GM18873 (cell line): ENCODE data around the gene LZTFL1.

Experiments
- ATAC-seq: cut with Tn5 transposase; IDR thresholded peaks from one replicate; pipeline ENCODE4 v1.9.1; 2021; ENCODE audit warnings: mild to moderate bottlenecking, moderate library complexity, moderate number of reproducible peaks; ENCODE audit not compliant: unreplicated experiment, low FRiP score

The LZTFL1 gene

DNA sequence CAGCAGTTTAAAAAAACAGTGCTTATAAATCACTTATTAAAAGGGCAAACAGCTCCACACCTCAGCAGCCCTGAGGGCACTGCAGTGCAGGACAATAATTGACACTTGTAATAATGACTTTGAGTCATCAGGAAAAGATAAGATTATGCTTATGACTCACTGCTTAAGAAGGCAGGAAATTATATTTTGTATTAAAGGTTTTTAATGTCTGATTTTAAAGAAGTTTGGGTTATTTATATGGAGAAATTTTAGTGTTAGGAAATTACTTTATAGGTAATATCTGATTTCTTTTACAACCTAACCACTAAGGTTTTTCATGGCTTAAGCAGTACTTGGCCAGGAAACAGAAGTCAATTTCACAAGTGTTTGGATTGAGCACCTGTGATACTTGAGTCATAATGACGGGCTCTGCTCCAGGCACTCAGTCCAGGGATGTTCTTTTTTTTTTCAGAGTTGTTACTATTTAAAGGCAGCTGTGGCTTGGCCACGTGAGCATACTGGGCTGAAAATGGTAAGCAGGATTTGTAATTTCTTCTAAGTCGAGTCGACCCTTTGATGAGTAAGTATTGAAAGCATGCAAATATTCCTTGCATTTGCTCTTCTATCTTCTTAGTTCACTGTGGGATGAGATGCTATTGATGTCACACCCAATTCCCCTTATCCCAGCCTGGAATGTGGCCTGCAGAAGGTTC, 23.9 kb downstream of the LZTFL1 start:
- ATAC-seq = no peak

DNA sequence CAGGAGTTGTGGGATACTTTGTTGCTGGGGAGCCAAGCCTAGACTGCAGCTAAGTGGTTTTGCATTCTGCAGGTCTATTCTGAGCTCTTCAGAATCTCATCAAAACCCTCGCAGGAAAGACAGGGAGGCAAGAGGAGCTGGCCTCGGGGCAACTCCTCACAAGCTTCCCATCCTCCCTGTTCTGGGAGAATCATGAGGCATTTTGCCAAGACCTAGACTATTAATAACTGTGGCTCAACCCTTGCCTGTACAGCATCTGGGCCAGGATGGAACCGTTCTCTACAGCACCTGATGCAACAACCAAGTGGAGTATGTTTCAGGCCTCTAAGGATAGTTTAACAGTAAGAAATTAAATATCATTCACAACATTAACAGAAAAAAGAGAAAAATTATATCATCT, 25.4 kb downstream of the LZTFL1 start:
- no peak for ATAC-seq

GRCh38 chr3:45814322-45814721, 27.6 kb downstream of the LZTFL1 start:
- ATAC-seq = no peak

- ATAC-seq = no peak
Measured at GRCh38 chr3:45807681-45808540, 34.0 kb downstream of the LZTFL1 start.

- ATAC-seq = no peak
Measured at GRCh38 chr3:45807133-45807532, 34.8 kb downstream of the LZTFL1 start.

GRCh38 chr3:45806072-45806471, 35.8 kb downstream of the LZTFL1 start:
- no peak for ATAC-seq

GRCh38 chr3:45803252-45803935, 38.5 kb downstream of the LZTFL1 start:
- no peak for ATAC-seq

DNA sequence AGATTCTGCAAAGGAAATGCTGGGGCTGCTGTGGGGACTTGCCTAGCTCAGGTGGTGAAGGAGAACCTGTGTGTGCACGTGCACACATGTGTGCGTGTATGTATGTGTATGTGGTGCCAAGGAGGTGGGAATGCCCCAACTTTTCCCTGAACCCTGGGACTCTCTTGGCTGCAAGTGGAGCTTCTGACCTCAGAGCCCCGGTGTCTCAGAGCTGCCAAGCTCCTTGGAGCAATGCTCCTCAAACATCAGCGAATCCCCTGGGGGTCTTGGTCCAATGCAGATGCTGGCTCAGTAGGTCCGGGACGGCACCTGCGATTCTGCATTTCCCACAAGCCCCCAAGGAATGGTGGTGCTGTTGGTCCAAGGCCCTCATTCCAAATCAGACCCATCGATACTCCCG, 39.8 kb downstream of the LZTFL1 start:
- ATAC-seq = no peak

DNA sequence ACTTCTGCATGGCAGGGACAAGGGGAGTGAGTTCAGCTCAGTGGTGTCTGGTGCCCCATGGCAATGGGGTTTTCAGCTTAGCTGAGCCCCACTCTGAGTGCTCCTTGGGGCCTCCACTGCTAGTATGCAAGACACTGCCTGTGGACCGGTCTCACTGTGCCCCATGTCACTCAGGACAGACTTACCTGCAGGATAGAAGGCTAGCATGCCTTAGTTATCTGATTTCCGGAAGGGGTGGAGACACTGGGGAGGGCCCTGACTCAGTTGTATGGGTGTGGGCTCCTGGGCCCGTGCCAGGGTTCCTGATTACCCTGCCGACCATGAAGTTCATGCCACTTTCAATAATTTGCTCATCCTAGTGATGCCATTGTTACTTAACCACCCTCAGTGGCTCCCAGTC, 41.3 kb downstream of the LZTFL1 start:
- ATAC-seq = no peak

DNA sequence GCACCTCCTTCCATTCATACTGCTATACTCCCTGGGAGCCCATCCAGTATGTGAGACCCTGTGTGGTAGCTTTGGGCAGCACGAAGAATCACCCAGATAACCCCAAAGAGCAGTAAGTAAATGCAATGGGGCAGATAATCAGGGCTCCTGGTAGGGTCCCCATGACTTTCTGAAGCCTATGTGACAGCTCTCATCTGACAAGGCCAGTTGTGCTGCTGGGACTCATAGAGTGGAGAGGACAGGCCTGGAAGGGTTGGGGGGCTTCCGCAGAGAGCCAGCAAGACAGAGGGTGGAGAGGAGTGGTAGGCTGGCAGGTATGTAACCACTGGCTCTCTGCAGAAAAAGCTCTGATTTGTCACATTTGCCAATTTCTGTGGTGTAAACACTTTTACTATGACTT, 42.3 kb downstream of the LZTFL1 start:
- ATAC-seq = no peak

DNA sequence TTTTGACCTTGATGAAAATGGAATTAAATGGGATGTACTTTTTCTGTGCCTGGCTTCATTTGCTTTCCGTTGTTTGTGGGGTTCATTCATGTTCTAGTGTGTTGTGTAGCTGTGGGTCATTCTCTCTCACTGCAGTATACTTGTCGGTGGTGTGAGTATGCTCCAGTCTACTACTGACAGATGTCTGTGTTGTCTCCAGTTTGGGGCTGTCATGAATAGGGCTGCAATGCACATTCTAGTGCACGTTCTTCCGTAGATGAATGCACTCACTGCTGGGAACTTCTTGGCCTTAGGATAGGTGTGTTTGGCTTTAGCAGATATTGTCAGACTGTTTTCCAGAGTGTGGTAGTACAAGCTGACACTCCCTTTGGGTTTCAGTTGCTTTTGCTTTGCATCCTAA, 43.9 kb downstream of the LZTFL1 start:
- ATAC-seq = no peak

- ATAC-seq = no peak
Measured at GRCh38 chr3:45796902-45797637, 44.8 kb downstream of the LZTFL1 start.

DNA sequence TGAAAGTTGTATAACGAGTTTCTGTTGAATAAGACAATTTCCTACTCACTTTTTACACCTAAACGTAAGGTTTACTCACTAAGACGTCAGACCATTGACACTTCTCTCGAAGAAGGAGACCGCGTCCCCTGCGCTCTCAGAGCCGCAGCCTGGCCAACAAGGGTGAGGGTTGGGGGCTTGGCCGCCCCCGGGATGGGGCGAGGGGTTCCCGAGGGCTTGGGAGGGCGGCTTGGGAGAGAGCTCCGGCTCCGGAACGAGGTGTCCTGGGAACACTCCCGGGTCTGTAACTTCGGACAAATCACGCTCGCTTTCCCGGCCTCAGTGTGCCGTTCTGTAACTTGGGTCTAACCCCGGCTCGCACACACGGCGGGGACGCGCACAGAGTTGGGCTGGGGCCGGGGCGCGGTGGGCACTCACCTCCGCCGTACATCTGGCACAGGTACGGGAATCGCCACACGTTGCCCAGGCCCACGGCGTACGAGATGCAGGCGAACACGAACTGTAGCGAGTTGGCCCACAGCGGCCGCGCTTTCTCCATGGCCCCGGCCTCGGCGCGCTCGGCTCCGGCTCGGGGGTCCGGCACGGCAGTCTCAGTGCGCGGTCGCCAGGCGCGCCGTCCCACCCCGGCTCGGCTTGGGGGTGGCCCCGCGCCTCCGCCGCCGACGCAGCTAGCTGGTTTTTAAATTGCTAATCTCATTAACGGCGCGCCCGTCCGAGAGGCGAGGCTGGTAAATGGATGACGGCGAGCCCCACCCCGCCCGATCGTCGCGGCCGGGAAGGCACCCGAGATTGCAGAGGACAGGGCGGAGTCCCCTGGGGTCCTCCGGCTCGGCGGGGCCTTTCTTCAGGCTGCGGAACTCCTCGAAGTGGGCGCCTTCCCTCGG, 45.8 kb downstream of the LZTFL1 start, which contains the start of gene SLC6A20:
TSS of gene SLC6A20 (minus strand) at position 655 of the 884 bp plus-strand sequence. CDS start at position 538, 117 bp downstream.
- ATAC-seq = no peak

GRCh38 chr3:45795509-45795881, 46.4 kb downstream of the LZTFL1 start:
- no peak for ATAC-seq

DNA sequence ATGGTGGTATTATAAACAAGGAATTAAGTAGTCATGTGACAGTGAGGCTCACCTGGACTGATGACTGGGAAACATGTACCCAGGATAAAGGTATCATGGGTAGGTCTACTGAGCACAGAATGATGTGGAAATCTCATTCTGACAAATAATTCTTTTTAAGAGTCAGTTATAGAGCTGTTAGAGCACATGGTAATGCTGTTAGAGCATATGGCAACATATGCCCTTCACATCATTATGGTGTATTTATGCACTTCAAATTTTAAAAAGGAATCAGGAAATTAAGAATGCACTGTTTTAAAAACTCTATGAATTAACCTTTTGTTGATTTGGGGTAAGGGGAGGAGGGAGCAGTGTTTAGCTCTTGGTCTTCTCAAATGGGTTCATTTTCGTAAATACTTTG, 47.3 kb downstream of the LZTFL1 start:
- no peak for ATAC-seq

DNA sequence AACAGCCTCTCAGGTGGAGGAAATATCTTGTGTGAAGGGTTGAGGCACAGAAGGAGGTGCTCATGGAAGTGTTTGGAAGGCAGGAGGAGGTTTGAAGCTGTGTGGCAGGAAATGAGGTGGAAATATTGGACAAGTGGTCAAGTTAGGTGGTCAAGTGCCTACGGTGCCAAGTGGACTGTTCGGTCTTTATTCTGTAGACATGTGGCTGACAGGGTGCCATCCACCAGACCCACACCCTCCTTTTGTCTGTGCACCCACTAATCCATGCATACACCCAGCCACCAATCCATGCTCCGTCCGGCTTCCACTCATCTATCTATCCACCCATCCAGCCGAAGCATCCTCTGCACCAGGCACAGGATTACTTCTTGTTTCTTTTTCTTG, 47.8 kb downstream of the LZTFL1 start:
- ATAC-seq = no peak

GRCh38 chr3:45793482-45794176, 48.3 kb downstream of the LZTFL1 start:
- ATAC-seq = no peak

DNA sequence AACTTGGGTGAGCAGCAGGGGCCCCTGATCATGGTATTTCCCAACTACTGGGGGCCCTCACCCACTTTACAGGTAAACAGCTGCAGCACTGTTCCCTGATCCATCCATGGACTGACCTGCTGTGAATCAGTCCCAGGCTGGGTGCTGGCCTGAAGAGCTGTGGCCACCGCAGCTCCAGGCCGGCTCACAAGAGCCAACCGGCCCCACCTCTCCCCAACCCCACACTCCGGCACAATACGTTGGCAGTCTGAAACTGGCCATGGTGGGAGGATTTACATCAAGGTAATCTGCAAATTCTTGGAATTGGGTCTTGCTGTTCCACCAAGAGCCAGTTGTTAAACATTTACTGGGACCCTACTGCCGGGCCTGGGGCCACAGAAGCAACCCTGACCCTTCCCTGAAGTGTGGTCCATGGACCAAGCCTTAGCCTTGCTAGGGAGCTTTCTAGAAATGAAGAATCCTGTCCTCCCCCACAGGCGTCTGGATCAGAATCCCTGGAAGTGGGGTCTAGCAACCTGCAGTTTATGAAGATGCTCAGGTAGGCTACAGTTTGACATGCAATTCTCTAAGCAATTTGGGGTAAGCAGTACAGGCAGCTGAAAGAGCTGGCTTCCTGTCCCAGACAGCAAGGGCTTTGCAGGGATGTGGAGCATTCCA, 49.3 kb downstream of the LZTFL1 start:
- no peak for ATAC-seq

DNA sequence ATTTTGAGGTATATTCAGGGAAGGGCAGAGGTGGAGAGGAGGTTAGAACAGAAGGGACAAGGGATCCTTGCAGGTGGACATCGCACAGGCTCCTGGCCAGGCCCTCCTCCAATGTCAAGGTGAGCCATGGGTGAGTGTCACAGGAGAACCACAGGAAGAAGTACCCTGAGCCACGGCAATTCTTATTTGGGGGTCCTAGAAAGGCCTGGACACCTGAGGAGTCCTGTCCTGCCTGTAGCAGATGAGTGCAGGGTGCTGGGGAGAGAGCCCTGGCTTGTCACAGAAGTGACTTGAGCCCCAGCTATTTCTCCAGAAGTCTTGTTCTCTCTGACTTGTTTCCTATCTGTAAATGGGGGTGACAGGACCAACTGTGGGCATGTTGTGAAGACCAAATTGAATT, 49.9 kb downstream of the LZTFL1 start:
- ATAC-seq = no peak
